ENCODE results near the gene SEC62.

DNA sequence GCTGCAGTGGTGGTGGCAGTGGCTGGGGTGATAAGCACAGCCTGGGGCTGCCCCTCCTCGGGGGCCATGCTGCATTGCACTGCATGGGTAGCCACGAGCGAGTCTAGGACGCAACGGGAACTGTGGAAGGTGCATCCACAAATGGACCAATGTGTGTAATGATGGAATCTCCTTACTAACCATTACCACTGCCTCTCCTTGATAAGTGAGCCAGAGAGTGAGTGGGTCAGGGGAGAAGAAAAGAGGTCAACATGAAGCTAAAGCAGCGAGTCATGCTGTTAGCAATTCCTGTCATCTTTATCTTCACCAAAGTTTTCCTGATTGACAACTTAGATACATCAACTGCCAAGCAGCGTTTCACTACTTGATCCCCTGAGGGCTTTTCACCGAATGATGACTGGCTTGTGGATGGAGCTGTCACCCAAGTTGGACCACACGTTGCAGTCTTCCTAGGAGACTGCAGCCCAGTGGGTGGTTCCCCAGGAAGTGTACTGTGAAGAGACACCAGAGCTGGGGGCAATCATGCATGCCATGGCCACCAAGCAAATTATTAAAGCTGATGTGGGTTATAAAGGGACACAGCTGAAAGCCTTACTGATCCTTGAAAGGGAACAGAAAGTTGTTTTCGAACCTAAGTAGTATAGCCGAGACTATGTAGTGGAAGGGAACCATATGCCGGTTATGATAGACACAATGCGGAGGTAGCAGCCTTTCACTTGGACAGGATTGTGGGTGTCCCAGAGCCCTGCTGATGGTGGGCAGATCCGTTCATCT lies 34.7 kb upstream of the SEC62 start:
- TF ChIP-seq EZH2 (IDR thresholded peaks at IDR 0.05; ENCODE audit: borderline replicate concordance, insufficient read depth, low read length, poor library complexity, severe bottlenecking) (no peak), CTCF (IDR thresholded peaks at IDR 0.05; ENCODE audit: poor library complexity, severe bottlenecking) (no peak), REST (IDR thresholded peaks at IDR 0.05; ENCODE audit: borderline replicate concordance) (no peak)

All from neural cell (in vitro differentiated cells).